Peyer's patch (tissue), 4 donors: ENCODE data around the gene TNFAIP8L2.
"Not testable (repeated sequence)": the region's sequence is repeated elsewhere in the genome, so short reads cannot be mapped to it uniquely, and the experiment has no call there.

Experiments
- CTCF ChIP-seq, 6 experiments: fragments of 450-650 bp in 4 of 6; fragments of 200-600 bp in 2 of 6; sonication (generic) in 1 of 6; IDR thresholded peaks; one replicate each; pipeline ENCODE4 v1.5.1; 2017 to 2019; ENCODE audit warnings: antibody characterized with exemption in 6 of 6, mild to moderate bottlenecking in 3 of 6, moderate library complexity in 1 of 6
- POLR2A ChIP-seq, 2 donors: fragments of 450-650 bp; IDR thresholded peaks; one replicate each; pipeline ENCODE4 v1.5.1; 2017; ENCODE audit warnings: antibody characterized with exemption in 2 of 2, mild to moderate bottlenecking in 2 of 2, moderate library complexity in 2 of 2

GRCh38 chr1:151194894-151195594 is 38.6 kb downstream of the TNFAIP8L2 start:
- not testable (repeated sequence) for TF ChIP-seq CTCF (IDR thresholded peaks at IDR 0.05)
- TF ChIP-seq POLR2A (IDR thresholded peaks at IDR 0.05), result peak; percentile 38 to 39
